Measurements from ENCODE around the gene LIMS4.
"Not testable (repeated sequence)": the region's sequence is repeated elsewhere in the genome, so short reads cannot be mapped to it uniquely, and the experiment has no call there.

LIMS4 gene

GRCh38 chr2:110472171-110473058 lies at the start of gene LIMS4:
TSS of gene LIMS4 (minus strand) at chr2:110472816. CDS start at chr2:110472778, 38 bp downstream.
- DNase-seq: not testable (repeated sequence)

- DNase-seq: not testable (repeated sequence)
These were observed 27.2 kb upstream of the LIMS4 start for GRCh38 chr2:110499755-110500377.

- not testable (repeated sequence) for DNase-seq
These were observed 23.4 kb upstream of the LIMS4 start for GRCh38 chr2:110496027-110496426.

- not testable (repeated sequence) for DNase-seq
These were observed 21.9 kb upstream of the LIMS4 start for GRCh38 chr2:110494488-110494887.

- not testable (repeated sequence) for DNase-seq
These were observed 16.4 kb upstream of the LIMS4 start for GRCh38 chr2:110488991-110489390.

- DNase-seq: not testable (repeated sequence)
These were observed 10.1 kb upstream of the LIMS4 start for GRCh38 chr2:110482697-110483096.

GRCh38 chr2:110481200-110481599 lies 8.6 kb upstream of the LIMS4 start:
- DNase-seq: not testable (repeated sequence)

- DNase-seq: not testable (repeated sequence)
These were observed 7.5 kb upstream of the LIMS4 start for GRCh38 chr2:110480084-110480483.

- DNase-seq: not testable (repeated sequence)
These were observed 4.8 kb upstream of the LIMS4 start for GRCh38 chr2:110477370-110477769.

- not testable (repeated sequence) for DNase-seq
These were observed 4.3 kb upstream of the LIMS4 start for GRCh38 chr2:110476952-110477351.

- DNase-seq: not testable (repeated sequence)
These were observed 3.2 kb upstream of the LIMS4 start for GRCh38 chr2:110475627-110476359.

GRCh38 chr2:110474898-110475297 lies 2.3 kb upstream of the LIMS4 start:
- DNase-seq: not testable (repeated sequence)

- not testable (repeated sequence) for DNase-seq
These were observed 393 bp upstream of the LIMS4 start for GRCh38 chr2:110473059-110473358.

GRCh38 chr2:110468921-110469320 lies 3.7 kb downstream of the LIMS4 start:
- not testable (repeated sequence) for DNase-seq

- not testable (repeated sequence) for DNase-seq
These were observed 7.3 kb downstream of the LIMS4 start for GRCh38 chr2:110465312-110465711.

- DNase-seq: not testable (repeated sequence)
These were observed 10.2 kb downstream of the LIMS4 start for GRCh38 chr2:110462458-110462857.

- DNase-seq: not testable (repeated sequence)
These were observed 12.3 kb downstream of the LIMS4 start for GRCh38 chr2:110460318-110460717.

GRCh38 chr2:110457214-110457590 lies 15.4 kb downstream of the LIMS4 start:
- not testable (repeated sequence) for DNase-seq

GRCh38 chr2:110456291-110457213 lies 16.1 kb downstream of the LIMS4 start:
- not testable (repeated sequence) for DNase-seq

- not testable (repeated sequence) for DNase-seq
These were observed 17.4 kb downstream of the LIMS4 start for GRCh38 chr2:110455080-110455670.

- not testable (repeated sequence) for DNase-seq
These were observed 21.7 kb downstream of the LIMS4 start for GRCh38 chr2:110450951-110451350.
